ENCODE data around the gene PPP2R5C.
A peak's percentile ranks its signal among the peaks of the same experiment; 100 is the strongest.

The PPP2R5C gene

DNA sequence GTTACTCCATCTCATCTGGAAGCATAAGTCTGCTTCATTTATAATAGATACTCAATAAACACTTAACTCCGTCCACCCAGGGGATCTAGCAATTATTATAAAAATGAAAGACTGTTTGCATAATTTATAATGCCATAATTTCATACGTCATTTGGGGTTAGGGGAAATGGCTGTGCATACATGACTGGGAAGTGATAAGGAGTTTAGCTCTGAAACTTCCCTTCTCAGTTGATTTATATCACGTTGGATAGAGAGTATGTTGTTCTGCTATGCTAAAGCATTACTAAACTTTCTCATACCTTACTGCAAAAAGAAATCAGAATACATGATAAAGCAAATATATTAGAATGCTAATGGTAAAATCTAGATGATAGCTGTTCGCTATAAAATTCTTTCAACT, 112.5 kb downstream of the PPP2R5C start:
- no peak overlapping the region for H3K4me3 ChIP-seq
- no peak overlapping the region for H3K27ac ChIP-seq

DNA sequence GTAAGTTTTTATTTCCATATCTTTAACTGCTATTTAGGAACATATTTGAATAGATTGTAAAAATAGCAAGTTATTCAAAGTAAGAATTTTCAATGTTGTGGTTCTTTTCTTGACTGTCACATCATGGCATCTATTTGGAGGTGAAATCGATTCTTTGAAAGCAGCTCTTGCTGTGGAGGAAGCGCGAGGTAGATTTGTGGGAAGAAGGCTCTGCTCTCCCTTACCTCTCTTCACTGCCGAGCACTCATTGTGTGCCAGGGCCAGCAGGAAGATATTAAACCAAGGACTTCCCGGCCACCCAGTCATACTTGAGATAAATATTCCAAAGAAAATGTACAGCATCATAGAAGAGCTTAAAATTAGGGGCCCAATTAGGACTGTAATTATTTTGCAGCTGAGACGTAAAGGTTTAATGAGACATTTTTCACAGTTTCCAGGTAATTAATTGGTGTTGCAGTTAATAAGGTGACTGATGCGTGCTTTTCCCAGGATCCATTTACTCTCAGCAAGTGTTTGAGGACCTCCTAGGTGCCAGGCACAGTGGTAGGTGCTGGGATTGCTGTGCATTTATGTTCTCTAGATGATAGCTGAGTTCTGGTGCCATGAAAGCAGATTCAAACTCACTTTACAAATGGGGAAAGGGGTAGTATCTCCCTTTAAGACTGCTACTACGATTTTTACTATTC, 113.7 kb downstream of the PPP2R5C start:
- Histone ChIP-seq H3K27ac (peak overlapping the region in 5 of 21 experiments; percentile 5 to 55 (median 34)), H3K4me3 (no peak overlapping the region)

DNA sequence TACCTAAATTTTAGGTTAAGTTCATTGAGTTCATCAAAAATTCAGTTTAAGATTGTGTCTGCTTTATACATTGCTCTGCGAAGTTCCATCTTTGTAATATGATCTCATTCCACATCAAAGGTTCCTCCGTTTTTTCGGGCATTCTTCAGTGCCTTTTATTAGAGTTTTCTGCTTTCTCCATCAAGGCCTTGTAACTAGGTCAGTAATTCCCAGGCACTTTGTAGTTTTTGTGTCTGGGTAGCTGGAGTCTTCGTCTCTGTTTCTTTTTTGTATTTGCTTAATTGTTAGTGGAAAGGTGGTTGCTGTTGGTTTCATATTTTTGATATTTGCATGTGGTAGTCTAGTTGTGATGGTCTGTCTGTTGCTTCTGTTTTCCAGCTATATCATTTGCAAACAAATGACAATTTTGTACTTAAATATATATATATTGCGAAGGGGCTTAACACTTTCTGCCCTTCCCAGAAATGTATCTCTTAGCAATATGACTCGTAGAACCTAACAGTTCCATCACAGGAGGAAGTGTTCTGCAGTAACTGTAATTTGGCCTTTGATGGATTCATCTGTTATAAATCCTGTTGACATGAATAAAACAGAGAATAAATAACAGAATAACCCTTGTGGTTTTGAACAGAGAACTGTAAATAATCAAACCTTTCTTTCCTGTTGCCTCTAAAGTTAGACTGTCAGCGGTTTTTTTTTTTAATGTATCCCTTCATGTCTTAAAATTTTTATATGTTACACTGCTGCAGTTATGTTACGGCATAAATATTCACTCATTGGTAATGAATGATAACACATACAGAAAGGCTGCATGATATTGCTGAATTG, 114.4 kb downstream of the PPP2R5C start:
- Histone ChIP-seq H3K27ac (peak overlapping the region in 8 of 21 experiments; percentile 4 to 55 (median 22)), H3K4me3 (no peak overlapping the region)

DNA sequence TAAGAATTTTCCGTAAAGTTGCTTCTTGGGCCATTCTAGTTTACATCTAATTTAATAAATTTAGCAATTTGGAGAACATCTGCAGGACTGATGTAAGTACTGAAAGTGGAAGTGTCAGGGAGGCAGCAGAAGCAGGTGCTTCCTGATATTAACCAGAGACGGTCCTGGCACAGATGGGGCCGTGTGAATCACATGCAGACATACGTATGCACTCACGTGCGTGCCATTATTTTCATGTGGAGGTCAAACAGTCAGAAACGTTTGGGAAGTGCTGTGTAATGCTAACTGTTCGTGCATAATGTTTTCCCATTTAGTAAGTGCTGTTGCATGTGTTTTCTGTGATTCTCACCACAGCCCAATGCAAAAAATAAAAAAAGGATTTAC, 115.0 kb downstream of the PPP2R5C start:
- Histone ChIP-seq H3K27ac (peak overlapping the region in 8 of 21 experiments; percentile 4 to 55 (median 14)), H3K4me3 (no peak overlapping the region)

DNA sequence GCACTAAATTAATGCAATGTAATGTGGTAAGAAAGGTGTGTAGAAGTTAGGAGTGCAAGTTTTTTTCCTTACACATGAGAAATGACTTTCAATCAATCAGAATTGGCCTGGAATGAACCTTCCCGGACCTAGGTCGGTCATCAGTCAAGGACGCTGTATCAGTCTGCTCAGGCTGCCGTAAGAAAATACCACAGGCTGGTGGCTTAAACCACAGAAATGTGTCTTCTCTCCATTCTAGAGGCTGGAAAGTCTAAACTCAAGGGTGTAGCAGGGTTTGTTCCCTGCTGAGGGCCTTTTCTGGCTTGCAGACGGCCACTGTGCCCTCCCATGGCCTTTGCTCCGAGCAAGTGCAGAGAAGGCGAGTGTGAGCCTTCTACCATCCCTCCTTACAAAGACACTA, 116.3 kb downstream of the PPP2R5C start:
- H3K4me3 ChIP-seq, result no peak overlapping the region
- H3K27ac ChIP-seq, result peak overlapping the region in 2 of 21 experiments; percentile 25 to 79

DNA sequence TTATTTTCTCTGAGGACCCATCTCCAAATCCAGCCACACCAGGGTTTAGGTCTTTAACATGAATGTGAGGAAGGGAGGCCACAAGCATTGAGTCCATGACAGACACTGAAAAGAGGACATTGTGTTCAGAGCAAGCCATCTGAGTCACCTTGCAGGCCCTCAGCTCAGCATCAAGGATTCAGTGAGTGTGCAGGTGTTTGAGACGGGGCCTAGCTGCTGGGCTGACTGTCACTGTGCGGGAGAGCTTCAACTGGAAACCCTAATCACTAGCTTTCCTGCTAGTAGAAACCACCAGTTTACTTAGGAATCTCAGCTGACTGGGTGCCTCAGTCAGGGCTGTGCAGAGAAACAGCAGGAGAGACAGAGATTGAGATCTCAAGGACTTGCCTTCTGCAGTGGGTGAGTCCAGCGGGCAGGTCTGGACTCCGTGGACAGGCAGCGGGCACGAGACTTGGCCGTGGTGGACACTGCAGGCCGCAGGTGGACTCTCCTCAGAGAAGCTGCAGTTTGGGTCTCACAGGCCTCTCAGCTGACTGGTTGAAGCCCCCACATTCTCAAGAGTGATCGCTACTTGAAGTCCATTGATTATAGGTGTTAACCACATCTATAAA, 116.8 kb downstream of the PPP2R5C start:
- H3K27ac ChIP-seq, result peak overlapping the region in 1 of 21 experiments; percentile 14
- H3K4me3 ChIP-seq, result no peak overlapping the region

DNA sequence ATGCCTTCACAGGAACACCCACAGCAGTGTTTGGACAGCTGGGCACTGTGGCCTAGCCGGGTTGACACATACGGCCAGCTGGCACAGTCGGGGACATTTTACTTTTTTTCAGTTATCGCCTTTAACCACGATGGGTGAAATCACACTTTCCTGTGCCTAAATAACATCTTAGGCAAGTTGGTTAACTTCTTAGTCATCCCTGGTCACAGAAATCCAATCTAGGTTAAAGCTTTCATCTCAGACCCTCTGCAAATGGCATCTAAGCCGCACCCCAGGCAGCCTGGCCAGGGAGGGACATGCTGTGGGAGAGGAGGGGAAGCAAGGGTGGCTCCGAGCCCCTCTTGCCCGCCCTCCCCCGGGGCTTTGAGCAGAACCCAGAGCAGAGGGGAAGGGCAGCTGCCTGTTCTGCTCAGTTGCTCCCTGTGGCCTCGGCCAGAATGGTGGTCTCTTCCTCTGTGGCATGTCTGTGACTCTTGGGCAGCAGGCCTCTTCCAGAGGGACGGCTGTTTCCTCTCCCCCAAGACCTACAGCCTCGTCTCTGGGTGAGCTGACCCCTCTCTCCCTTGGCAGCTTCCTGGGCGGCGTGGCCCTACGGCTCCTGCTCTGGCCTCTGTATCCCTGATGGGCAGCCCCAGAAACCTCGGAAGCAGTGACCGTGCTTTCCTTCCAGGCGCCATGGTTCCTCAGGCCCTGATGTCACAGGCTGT, 117.5 kb downstream of the PPP2R5C start:
- peak overlapping the region in 5 of 21 experiments; percentile 24 to 64 (median 54) for H3K27ac ChIP-seq

DNA sequence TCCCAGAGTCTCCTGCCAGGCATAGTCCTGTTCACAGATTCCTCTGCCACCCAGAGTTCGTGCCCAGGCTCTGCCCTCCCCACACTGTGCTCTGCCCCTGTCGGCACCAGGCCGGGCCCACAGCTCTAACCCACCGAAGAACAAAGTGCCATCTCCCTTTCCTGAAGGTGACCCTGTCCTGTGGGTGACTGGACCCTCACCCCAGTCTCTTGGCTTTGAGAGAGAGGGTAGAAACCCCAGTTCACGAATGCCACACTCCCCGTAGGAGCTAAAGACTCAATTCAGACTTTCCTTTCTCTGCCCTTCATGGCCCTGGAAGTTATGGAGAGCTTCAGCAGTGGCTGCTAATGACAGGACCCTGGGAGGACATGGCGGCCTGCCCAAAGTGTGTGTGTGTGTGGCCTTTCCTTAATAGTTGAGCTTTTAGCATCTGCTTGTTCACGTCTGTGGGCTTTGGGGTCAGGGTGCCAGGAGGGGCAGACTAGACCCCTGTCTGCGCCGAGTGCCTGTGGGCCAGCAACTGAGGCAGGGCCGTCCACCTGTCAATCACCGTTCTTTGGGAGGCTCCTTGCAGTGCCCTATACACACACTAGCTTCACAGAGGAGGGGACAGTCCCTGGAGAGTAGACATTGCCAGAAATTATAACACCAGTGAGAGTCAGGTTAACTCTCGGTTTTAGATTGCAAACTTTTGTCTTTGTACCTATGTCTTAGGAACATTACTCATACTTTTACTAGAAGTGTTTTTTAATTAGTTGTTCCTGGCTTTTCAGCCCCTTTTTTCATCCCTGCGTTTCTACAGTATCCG, 118.2 kb downstream of the PPP2R5C start:
- Histone ChIP-seq H3K4me3 (no peak overlapping the region), H3K27ac (peak overlapping the region in 4 of 21 experiments; percentile 24 to 64 (median 52))

More for the DNA sequence above, 117.5 kb downstream of the PPP2R5C start:
- no peak overlapping the region for H3K4me3 ChIP-seq

DNA sequence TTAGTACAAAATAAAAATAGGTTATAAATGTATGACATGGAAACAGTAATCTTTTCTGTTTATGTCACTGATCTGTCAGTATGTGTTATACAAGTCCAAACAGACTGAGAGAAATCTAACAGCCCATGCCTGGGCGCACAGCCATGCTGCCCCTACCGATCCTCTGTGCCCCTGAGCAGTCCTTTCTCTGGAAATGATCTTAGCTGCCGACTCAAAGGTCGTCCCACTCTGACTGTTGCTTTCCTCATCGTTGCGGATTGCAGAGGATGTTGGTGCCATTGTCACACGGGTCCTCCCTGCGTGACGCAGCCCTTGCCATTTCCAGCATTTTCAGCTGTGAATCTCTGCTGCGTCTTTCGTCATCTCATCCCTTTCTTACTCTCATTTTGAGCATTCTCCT, 119.9 kb downstream of the PPP2R5C start:
- no peak overlapping the region for H3K27ac ChIP-seq
- H3K4me3 ChIP-seq, result no peak overlapping the region

DNA sequence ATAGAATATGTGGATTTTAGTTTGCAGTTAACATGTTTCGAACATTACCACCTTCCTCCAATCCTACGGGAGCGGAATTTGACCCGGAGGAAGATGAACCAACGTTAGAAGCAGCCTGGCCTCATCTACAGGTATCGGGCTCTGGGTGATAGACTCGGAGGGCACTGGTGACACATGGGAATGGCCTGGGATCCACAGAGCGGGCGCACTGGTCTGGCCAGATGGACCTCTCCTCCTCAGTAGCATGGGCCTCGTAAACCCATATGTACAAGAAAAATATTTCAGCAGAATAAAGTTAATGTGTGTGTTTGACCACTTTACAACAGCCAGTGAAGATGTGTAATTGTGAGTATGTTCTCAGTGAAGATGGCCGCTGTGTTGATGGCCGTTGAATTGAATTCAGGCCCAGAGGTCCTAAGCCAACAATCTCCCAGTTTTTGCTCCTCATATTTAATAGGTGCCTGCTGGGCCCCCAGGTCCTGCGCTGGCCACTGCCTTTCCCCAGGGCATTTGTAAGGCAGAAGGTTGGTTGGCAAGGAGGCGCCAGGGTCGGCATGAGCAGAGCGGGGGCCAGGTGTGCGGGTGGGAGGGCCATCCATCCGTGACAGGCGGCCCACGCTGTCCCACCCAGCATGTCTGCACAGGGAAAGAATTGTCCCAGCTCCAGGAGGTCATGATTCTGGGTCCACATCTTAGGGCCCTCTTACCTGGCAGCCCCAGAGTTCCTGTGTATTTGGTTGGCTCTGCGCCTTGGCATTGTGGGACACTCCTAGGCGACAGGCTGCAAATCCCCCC, 120.8 kb downstream of the PPP2R5C start:
- Histone ChIP-seq H3K4me3 (no peak overlapping the region), H3K27ac (no peak overlapping the region)

DNA sequence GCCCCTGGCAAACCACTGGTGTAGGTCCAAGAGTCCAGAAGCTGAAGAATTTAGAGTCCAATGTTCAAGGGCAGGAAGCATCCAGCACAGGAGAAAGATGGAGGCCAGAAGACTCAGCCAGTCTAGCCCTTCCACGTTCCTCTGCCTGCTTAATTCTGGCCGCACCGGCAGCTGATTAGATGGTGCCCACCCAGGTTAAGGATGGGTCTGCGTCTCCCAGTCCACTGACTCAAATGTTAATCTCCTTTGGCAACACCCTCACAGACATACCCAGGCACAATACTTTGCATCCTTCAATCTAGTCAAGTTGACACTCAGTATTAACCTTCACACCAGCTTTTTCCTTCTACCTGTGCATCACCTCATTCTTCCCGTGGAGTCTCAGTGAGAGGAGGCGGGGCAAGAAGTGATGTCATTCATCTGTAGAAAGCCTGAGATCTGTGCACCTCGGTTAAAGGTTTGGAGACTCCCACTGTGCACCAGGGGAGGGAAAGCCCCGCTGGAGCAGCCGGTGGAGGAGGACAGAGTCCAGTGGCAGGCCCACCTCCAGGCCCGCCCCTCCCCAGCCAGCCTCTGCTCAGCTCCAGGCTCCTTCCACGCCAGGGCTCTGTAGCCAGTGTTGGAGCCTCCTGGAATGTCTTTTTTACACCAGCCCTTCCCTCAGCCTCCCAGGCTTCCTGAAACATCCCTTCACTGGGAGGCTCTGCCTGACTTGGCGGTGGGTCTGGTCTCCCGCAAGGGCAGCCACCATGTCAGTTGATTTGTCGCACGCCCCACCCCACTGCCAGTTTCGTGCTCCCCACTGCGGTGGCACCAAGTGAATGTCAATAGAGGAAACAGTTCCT, 122.8 kb downstream of the PPP2R5C start:
- no peak overlapping the region for H3K27ac ChIP-seq
- H3K4me3 ChIP-seq, result no peak overlapping the region

DNA sequence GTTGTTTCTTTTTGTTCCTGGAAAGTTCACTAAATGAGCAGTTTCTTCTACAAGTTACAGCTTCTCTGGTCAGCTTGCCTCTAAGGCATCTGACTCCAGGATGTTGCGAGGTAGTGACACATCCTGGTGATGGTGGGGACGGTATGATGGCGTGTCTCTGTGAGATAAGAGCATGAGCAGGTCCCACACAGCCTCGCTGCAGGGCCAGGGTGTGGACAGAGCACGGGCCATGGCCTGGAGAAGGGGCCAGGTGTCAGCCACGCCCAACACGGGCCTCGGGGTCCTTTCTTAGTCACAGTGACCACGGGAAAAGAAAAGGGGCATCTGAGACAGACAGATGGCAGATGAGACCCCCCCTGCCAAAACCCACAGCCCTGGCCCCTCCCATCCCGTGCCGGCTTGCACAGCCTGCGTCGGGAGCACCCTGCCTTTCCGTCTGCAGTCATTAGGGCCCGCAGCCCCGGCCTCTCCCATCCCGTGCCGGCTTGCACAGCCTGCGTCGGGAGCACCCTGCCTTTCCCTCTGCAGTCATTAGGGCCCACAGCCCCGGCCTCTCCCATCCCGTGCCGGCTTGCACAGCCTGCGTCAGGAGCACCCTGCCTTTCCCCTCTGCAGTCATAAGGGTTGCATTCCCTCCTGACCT, 123.5 kb downstream of the PPP2R5C start:
- Histone ChIP-seq H3K4me3 (no peak overlapping the region), H3K27ac (no peak overlapping the region)

DNA sequence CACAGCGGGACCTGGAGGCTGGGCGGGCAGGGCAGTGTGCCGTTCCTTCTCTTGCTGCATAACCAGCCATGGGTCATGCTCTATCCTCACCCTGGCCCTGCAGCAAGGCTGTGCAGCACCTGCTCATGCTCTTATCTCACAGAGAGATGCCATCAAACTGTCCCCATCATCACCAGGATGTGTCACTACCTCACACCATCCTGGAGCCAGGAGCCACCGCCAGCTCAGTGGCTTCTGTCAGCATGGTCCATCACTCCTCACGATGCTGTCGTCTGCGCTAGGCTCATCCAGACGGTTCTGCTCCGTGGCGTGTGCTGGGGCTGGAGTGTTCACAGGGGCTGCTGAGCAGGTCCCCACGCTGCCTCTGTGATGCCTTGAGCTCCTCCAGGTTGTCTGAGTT, 125.7 kb downstream of the PPP2R5C start:
- Histone ChIP-seq H3K4me3 (no peak overlapping the region), H3K27ac (no peak overlapping the region)

DNA sequence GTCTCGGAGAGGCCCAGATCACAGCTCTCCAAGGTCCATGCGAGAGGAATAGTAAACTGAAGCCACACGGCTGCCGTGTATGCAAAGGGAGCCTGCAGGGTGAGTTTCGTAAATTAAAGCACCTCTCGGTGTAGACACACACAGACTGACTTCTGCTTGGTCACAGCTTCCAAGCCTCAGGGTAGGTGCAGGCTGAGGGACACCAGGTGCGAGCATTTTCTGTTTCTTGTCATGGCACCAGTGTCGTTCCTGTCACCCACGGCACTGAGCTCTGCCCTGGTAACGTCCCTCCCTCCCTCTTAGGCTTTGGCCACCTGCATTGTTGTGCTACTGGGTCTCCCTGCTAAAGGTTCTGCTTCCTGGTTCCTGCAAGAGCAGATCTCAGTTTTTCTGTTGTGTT, 126.7 kb downstream of the PPP2R5C start:
- no peak overlapping the region for H3K4me3 ChIP-seq
- H3K27ac ChIP-seq, result no peak overlapping the region

DNA sequence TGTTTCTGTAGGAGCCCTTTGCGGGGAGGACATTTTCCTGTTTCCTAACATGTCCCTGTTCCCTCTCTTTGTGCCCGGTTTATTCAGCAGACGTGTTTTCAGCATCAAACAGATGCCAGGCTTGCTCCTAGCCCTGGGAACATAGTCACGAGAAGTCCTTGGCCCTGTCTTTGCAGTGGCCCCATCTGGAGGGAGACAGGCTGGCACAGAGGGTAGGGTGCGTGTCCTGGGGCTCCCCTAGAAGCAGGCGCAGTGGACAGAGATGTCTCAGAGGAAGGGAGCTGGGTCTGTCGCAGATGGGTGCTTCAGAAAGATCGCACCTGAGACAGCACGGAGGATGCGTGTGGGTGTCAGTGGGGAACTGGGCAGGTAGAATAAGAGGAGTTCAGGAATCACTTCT, 127.9 kb downstream of the PPP2R5C start:
- Histone ChIP-seq H3K4me3 (no peak overlapping the region), H3K27ac (peak overlapping the region in 1 of 21 experiments; percentile 22)

DNA sequence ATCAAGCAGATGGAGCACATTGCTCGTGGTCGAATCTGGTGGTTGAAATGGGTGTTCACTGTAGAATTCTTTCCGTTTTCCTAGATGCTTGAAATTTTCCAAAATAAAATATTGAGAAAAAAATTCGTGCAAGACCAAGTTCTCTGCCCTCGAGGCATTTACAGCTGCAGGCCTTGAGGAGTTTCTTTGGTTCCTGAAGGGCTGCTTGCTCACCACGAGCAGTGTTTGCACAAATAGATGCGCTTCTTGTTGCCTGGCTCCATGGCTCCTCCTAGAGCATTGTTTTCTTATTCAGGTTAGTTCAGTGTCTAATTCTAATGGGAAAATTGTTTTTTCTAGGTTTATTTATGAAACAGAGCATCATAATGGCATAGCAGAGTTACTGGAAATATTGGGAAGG, 128.4 kb downstream of the PPP2R5C start:
- no peak overlapping the region for H3K4me3 ChIP-seq
- no peak overlapping the region for H3K27ac ChIP-seq

DNA sequence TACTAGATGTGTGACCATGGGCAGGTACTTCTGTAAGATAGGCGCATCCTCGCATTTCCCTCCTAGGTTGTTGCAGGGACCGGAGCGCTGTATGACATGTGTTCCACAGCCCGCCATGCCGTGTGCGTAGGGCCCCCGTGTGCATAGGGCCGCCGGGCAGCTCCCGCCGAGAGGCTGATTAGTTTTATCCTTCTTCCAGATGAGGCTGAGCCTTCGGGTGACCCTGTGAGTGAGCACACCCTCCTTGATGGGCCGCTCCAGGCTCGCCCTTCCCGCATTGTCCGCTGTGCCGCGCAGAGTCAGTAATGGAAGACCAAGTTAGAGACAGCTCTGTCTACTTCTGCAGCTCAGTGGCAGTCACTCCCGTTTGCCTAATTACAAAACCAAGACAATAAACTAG, 130.0 kb downstream of the PPP2R5C start:
- Histone ChIP-seq H3K27ac (no peak overlapping the region), H3K4me3 (no peak overlapping the region)

Measured in skin epidermis (tissue), 12 donors.